ENCODE data around the gene AMPD1. TPM values are rescaled to one million over a fixed set of nuclear protein-coding genes. Genes with fewer than 3 reads are reported as not detected.

The AMPD1 gene
- total and polyA plus RNA-seq, 5 donors: not detected

DNA sequence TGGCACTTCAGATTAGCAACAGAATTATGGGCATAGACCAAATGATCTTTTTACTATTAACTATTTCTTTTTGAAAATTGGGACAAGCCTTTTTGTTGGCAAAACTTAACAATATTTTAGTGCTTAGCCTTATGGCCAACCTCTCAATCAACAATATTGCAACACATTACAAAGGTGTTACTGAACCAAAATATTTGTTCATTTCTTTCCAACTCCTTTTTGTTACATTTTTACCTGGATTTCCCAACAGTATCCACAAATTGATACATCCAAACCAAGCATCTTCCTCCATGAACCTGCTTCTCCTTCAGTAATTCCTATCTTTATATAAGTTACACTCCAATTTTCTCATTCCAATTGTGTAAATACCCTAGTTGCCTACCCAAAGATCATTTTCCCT, 1.5 kb upstream of the AMPD1 start:
- Histone ChIP-seq H3K4me3 (ENCODE audit: low read length) (no peak overlapping the region), H3K4me1 (ENCODE audit: control insufficient read depth, insufficient read depth, low read length) (no peaks in the 10 kb centered on the region), H3K27ac (ENCODE audit: low read length) (no peak overlapping the region), H3K9me3 (ENCODE audit: control insufficient read depth, low read length) (no peaks in the 10 kb centered on the region), H3K27me3 (ENCODE audit: control insufficient read depth, insufficient read depth) (no peaks in the 10 kb centered on the region)
- intact Hi-C loops (cut with DNase I): no loop called here
- no peak for ATAC-seq
- DNase-seq: no peak

DNA sequence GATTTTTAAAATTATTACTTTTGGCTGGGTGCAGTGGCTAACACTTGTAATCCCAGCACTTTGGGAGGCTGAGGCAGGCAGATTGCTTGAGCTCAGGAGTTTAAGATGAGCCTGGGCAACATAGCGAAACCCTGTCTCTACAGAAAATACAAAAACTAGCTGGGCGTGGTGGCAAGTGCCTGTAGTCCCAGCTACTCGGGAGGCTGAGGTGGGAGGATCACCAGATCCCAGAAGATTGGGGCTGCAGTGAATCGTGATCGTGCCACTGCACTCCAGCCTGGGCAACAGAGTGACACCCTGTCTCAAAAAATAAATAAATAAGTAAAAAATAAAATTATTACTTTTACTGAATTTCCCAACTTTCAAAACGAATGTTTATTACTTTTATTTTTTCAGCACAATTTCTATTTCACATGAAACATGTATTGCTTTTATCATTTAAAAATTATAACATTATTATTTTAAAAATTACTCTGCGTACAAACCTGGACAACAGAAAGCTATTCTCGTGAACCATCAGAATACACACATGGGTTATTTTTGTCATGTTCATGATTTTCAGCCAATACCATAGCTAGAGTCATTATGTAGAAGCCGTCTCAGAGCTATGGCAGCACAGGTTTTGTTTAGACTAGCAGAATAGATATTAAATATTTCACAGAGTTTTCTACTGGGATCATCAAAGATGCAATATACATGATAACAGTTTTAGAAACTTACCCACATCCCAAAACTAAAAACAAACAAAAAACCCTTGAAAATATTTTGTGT, 621 bp downstream of the AMPD1 start:
- H3K9me3 ChIP-seq (ENCODE audit: control insufficient read depth, low read length): no peaks in the 10 kb centered on the region
- intact Hi-C loops (cut with DNase I): no loop called here
- ATAC-seq (no peak), DNase-seq (no peak)
- H3K27me3 ChIP-seq (ENCODE audit: control insufficient read depth, insufficient read depth): no peaks in the 10 kb centered on the region
- no peaks in the 10 kb centered on the region for H3K4me1 ChIP-seq (ENCODE audit: control insufficient read depth, insufficient read depth, low read length)
- WGBS: 83% methylated on average over 9 of the region's 9 CpGs
- H3K27ac ChIP-seq (ENCODE audit: low read length): no peak overlapping the region
- H3K4me3 ChIP-seq (ENCODE audit: low read length): no peak overlapping the region

DNA sequence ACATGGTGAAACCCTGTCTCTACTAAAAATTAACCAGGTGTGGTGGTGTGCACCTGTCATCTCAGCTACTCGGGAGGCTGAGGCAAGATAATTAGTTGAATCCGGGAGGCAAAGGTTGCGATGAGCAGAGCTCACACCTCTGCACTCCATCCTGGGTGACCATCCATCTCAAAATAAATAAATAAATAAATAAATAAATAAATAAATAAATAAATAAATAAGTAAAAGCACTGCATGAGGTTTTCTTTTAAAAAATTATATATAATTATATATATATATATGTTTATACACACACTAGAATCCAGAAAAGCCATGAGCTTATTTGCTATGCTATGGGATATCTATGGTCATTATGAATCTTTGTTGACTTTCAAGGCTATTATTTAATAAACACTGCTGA, 2.4 kb downstream of the AMPD1 start:
- H3K27me3 ChIP-seq (ENCODE audit: control insufficient read depth, insufficient read depth): no peaks in the 10 kb centered on the region
- H3K4me3 ChIP-seq (ENCODE audit: low read length): no peak overlapping the region
- no peaks in the 10 kb centered on the region for H3K4me1 ChIP-seq (ENCODE audit: control insufficient read depth, insufficient read depth, low read length)
- ATAC-seq: no peak
- 95% methylated on average over 3 of the region's 3 CpGs for WGBS
- intact Hi-C loops (cut with DNase I): no loop called here
- no peak for DNase-seq
- no peak overlapping the region for H3K27ac ChIP-seq (ENCODE audit: low read length)
- no peaks in the 10 kb centered on the region for H3K9me3 ChIP-seq (ENCODE audit: control insufficient read depth, low read length)

GRCh38 chr1:114691061-114691460, 4.3 kb downstream of the AMPD1 start:
- WGBS: 84% methylated on average over 2 of the region's 2 CpGs
- Histone ChIP-seq H3K4me3 (ENCODE audit: low read length) (no peak overlapping the region), H3K27me3 (ENCODE audit: control insufficient read depth, insufficient read depth) (peaks cover 4% of the 10 kb centered on the region), H3K9me3 (ENCODE audit: control insufficient read depth, low read length) (no peaks in the 10 kb centered on the region), H3K27ac (ENCODE audit: low read length) (no peak overlapping the region), H3K4me1 (ENCODE audit: control insufficient read depth, insufficient read depth, low read length) (no peaks in the 10 kb centered on the region)
- intact Hi-C loops (cut with DNase I): no loop called here
- no peak for DNase-seq
- ATAC-seq: no peak

GRCh38 chr1:114690148-114690547, 5.2 kb downstream of the AMPD1 start:
- no peak overlapping the region for H3K4me3 ChIP-seq (ENCODE audit: low read length)
- no peak overlapping the region for H3K27ac ChIP-seq (ENCODE audit: low read length)

DNA sequence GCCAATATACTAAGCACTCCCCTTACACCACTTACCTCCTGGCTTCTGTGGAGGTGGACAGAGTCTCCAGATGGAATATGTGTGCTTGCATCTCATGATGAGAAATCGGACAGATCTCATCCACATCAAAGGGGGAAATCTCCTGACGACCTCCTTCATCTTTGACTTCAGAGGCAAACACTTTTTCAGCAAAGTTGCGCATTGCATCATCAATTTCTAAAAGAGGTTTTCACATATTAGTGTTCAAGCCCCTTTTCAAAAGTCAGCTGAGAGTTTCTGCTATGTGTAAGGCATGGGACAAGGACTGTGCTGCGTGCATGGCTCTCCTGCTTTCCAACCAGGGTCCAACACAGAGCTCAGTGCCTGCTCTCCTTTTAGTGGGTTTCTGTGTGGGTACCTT, 6.8 kb downstream of the AMPD1 start:
- H3K9me3 ChIP-seq (ENCODE audit: control insufficient read depth, low read length): no peaks in the 10 kb centered on the region
- H3K4me3 ChIP-seq (ENCODE audit: low read length): no peak overlapping the region
- no peak overlapping the region for H3K27ac ChIP-seq (ENCODE audit: low read length)
- DNase-seq (no peak), ATAC-seq (no peak)
- 85% methylated on average over 4 of the region's 4 CpGs for WGBS
- intact Hi-C loops (cut with DNase I): no loop called here
- peaks cover 4% of the 10 kb centered on the region for H3K27me3 ChIP-seq (ENCODE audit: control insufficient read depth, insufficient read depth)
- no peaks in the 10 kb centered on the region for H3K4me1 ChIP-seq (ENCODE audit: control insufficient read depth, insufficient read depth, low read length)

More at GRCh38 chr1:114690148-114690547, 5.2 kb downstream of the AMPD1 start:
- ATAC-seq (no peak), DNase-seq (no peak)
- Histone ChIP-seq H3K9me3 (ENCODE audit: control insufficient read depth, low read length) (no peaks in the 10 kb centered on the region), H3K4me1 (ENCODE audit: control insufficient read depth, insufficient read depth, low read length) (no peaks in the 10 kb centered on the region), H3K27me3 (ENCODE audit: control insufficient read depth, insufficient read depth) (peaks cover 4% of the 10 kb centered on the region)
- intact Hi-C loops (cut with DNase I): no loop called here
- 60% methylated on average over 1 of the region's 1 CpG for WGBS

GRCh38 chr1:114685851-114686250, 9.5 kb downstream of the AMPD1 start:
- Histone ChIP-seq H3K4me1 (ENCODE audit: control insufficient read depth, insufficient read depth, low read length) (no peaks in the 10 kb centered on the region), H3K27ac (ENCODE audit: low read length) (no peak overlapping the region), H3K9me3 (ENCODE audit: control insufficient read depth, low read length) (no peaks in the 10 kb centered on the region), H3K4me3 (ENCODE audit: low read length) (no peak overlapping the region), H3K27me3 (ENCODE audit: control insufficient read depth, insufficient read depth) (peaks cover 4% of the 10 kb centered on the region)
- no peak for ATAC-seq
- 82% methylated on average over 5 of the region's 5 CpGs for WGBS
- intact Hi-C loops (cut with DNase I): no loop called here
- no peak for DNase-seq

DNA sequence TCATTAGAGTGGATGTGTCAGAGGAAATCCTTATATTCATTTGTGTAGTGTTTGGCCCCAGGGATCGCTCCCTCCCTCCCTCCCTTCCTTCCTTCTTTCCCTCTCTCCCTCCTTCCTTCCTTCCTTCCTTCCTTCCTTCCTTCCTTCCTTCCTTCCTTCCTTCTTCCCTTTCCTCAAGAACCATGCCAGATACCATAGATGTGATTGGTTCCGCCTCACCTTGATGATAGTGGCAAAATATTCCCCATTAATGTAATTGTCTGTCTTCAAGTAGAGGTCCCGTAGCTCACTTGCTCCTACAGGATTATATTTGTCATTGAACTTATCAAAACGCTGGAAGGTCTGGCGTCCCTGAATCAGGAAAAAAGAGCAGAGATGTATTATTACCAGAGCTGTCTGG, 17.7 kb downstream of the AMPD1 start:
- Histone ChIP-seq H3K27ac (ENCODE audit: low read length) (no peak overlapping the region), H3K4me1 (ENCODE audit: control insufficient read depth, insufficient read depth, low read length) (no peaks in the 10 kb centered on the region), H3K4me3 (ENCODE audit: low read length) (no peak overlapping the region), H3K9me3 (ENCODE audit: control insufficient read depth, low read length) (no peaks in the 10 kb centered on the region), H3K27me3 (ENCODE audit: control insufficient read depth, insufficient read depth) (no peaks in the 10 kb centered on the region)
- no peak for ATAC-seq
- intact Hi-C loops (cut with DNase I): no loop called here
- DNase-seq: no peak
- WGBS: 76% methylated on average over 5 of the region's 5 CpGs

DNA sequence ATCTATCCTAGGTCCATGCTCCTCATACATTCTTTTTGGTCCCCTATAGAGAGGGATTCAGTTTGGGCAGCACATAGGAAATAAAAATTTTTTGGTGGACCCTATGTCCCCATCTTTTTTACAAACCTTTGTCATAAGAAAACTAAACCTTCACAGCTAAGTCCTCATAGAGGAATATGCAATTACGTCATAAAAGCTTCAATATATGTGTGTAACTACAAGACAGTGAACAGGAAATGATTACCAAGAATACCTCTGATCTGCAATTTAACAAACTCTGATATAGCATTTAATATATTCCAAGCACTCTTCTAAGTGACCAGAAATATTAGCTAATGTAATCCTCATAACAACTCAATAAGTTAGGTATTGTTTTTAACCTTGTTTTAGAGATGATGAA, 19.2 kb downstream of the AMPD1 start:
- intact Hi-C loops (cut with DNase I): no loop called here
- ATAC-seq (no peak), DNase-seq (no peak)
- no peak overlapping the region for H3K4me3 ChIP-seq (ENCODE audit: low read length)
- 93% methylated on average over 1 of the region's 1 CpG for WGBS
- H3K4me1 ChIP-seq (ENCODE audit: control insufficient read depth, insufficient read depth, low read length): no peaks in the 10 kb centered on the region
- H3K9me3 ChIP-seq (ENCODE audit: control insufficient read depth, low read length): no peaks in the 10 kb centered on the region
- H3K27ac ChIP-seq (ENCODE audit: low read length): no peak overlapping the region
- H3K27me3 ChIP-seq (ENCODE audit: control insufficient read depth, insufficient read depth): no peaks in the 10 kb centered on the region

DNA sequence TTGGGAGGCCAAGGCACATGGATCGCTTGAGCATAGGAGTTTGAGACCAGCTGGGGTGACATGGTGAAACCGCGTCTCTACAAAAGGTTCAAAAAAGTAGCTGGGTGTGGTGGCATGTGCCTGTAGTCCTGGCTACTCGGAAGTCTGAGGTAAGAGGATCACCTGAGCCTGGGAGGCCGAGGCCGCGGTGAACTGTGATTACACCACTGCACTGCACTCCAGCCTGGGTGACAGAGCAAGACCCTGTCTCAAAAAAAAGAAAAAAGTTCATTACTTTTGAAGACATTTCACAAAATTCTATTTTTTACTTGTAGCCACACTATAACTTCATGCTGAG, 23.4 kb downstream of the AMPD1 start:
- DNase-seq (no peak), ATAC-seq (no peak)
- no peak overlapping the region for H3K27ac ChIP-seq (ENCODE audit: low read length)
- intact Hi-C loops (cut with DNase I): no loop called here
- H3K27me3 ChIP-seq (ENCODE audit: control insufficient read depth, insufficient read depth): no peaks in the 10 kb centered on the region
- WGBS: 88% methylated on average over 7 of the region's 7 CpGs
- H3K9me3 ChIP-seq (ENCODE audit: control insufficient read depth, low read length): no peaks in the 10 kb centered on the region
- H3K4me1 ChIP-seq (ENCODE audit: control insufficient read depth, insufficient read depth, low read length): no peaks in the 10 kb centered on the region
- no peak overlapping the region for H3K4me3 ChIP-seq (ENCODE audit: low read length)

DNA sequence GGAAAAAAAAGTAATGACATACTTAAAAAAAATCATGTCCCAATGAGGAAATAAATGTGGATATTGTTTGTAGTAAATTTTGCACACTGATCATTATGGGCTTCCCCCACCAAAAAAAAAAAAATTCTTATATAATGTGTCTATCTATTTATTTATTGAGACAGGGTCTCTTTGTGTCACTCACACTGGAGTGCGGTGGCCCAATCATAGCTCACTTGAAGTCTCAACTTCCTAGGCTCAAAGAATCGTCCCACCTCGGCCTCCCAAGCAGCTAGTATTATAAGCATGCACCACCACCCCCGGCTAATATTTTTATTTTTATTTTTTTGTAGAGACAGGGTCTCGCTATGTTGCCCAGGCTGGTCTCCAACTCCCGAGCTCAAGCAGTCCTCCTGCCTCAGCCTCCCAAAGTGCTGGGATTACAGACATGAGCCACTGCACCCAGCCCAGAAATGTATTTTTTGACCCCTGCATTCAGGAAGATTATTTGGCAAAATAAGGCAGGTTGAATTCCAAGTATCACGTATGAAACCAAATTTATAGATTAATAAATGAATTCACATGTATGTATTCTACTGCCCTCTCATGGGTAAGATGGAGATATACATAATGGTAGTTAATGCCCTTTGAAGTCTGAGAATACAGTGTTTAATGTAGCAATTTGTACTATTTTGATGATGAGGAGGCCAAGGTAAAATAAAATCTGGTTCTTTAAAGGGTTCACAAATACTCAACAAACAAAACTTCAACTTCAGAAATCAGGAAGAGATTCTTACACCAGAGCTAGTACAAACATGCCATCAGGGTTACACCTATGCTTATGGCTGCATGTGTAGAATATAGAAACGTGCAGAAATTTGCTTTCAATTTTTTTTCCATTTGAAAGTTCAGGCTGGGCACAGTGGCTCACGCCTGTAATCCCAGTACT, 24.1 kb downstream of the AMPD1 start:
- ATAC-seq (no peak), DNase-seq (no peak)
- Histone ChIP-seq H3K4me3 (ENCODE audit: low read length) (peak overlapping the region; percentile 53), H3K9me3 (ENCODE audit: control insufficient read depth, low read length) (no peaks in the 10 kb centered on the region), H3K27ac (ENCODE audit: low read length) (no peak overlapping the region), H3K27me3 (ENCODE audit: control insufficient read depth, insufficient read depth) (no peaks in the 10 kb centered on the region), H3K4me1 (ENCODE audit: control insufficient read depth, insufficient read depth, low read length) (no peaks in the 10 kb centered on the region)
- intact Hi-C loops (cut with DNase I): no loop called here
- WGBS: 67% methylated on average over 9 of the region's 9 CpGs
